AG04450 (cell line): ENCODE results near the gene PERM1. TPM values are rescaled to one million over a fixed set of nuclear protein-coding genes. Genes with fewer than 3 reads are reported as not detected.
A peak's percentile ranks its signal among the peaks of the same experiment; 100 is the strongest.
"Not testable (repeated sequence)": the region's sequence is repeated elsewhere in the genome, so short reads cannot be mapped to it uniquely, and the experiment has no call there.

Experiments used
- CTCF ChIA-PET: fragments of 300-600, 350-600 bp; formaldehyde crosslinking; extraction: SDS; loops from one replicate; lab custom pipeline; 2022; ENCODE audit warnings: antibody characterized with exemption, inconsistent platforms; lab: Charles Lee
- POLR2A ChIA-PET: fragments of 350-600 bp; formaldehyde crosslinking; extraction: SDS; loops from one replicate; lab custom pipeline; 2021; ENCODE audit warnings: antibody characterized with exemption, inconsistent platforms; lab: Yijun Ruan, JAX
- DNase-seq: peaks from one replicate; pipeline ENCODE4 v3.0.0-alpha.2; 2011; ENCODE audit warnings: low read depth, low spot score
- H3K27ac ChIP-seq: one replicate; pipeline ENCODE4 v1.5.1; 2012; ENCODE audit warnings: low read depth, low read length, control low read depth
- H3K27me3 ChIP-seq: one replicate; pipeline ENCODE4 v1.6.0; 2012; ENCODE audit warnings: low read length; ENCODE audit not compliant: control insufficient read depth, insufficient read depth
- H3K4me3 ChIP-seq: 2 replicates; pipeline ENCODE4 v1.5.1; 2011; ENCODE audit warnings: mild to moderate bottlenecking, low read depth, low read length, control low read depth
- H3K9me3 ChIP-seq: 2 replicates; pipeline ENCODE4 v1.5.1; 2012; ENCODE audit warnings: low read length; ENCODE audit not compliant: control insufficient read depth, insufficient read depth
- polyA plus RNA-seq: library from polyadenylated mRNA; depleted of rRNA; stranded (reverse); fragments of >200 nt; gene quantifications from 2 replicates; pipeline ENCODE4 v1.2.3, GENCODE V29; 2011
- TF ChIP-seq, protein P1 (sequence below): IDR thresholded peaks from 2 replicates; pipeline ENCODE4 v1.5.1; 2011; ENCODE audit warnings: low read depth, low read length, control low read depth, inconsistent platforms

PERM1 gene
- polyA plus RNA-seq, 1 experiment: not detected

- no peak overlapping the region for H3K27ac ChIP-seq
- peaks cover 9% of the 10 kb centered on the region; the same call in 1 of the 2 replicates for H3K9me3 ChIP-seq
- no peak for DNase-seq
- ChIA-PET POLR2A (no interaction called here), CTCF (interaction anchor here (1.0 kb wide), 1 partner anchor 23 kb away, joined by 3 read pairs; no protein-coding TSS in a partner anchor)
- TF ChIP-seq, protein P1, sequence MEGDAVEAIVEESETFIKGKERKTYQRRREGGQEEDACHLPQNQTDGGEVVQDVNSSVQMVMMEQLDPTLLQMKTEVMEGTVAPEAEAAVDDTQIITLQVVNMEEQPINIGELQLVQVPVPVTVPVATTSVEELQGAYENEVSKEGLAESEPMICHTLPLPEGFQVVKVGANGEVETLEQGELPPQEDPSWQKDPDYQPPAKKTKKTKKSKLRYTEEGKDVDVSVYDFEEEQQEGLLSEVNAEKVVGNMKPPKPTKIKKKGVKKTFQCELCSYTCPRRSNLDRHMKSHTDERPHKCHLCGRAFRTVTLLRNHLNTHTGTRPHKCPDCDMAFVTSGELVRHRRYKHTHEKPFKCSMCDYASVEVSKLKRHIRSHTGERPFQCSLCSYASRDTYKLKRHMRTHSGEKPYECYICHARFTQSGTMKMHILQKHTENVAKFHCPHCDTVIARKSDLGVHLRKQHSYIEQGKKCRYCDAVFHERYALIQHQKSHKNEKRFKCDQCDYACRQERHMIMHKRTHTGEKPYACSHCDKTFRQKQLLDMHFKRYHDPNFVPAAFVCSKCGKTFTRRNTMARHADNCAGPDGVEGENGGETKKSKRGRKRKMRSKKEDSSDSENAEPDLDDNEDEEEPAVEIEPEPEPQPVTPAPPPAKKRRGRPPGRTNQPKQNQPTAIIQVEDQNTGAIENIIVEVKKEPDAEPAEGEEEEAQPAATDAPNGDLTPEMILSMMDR: no peak
- peaks cover 32% of the 10 kb centered on the region for H3K27me3 ChIP-seq
- H3K4me3 ChIP-seq: no peak overlapping the region
Measured at GRCh38 chr1:978835-979743, 2.8 kb downstream of the PERM1 start.

DNA sequence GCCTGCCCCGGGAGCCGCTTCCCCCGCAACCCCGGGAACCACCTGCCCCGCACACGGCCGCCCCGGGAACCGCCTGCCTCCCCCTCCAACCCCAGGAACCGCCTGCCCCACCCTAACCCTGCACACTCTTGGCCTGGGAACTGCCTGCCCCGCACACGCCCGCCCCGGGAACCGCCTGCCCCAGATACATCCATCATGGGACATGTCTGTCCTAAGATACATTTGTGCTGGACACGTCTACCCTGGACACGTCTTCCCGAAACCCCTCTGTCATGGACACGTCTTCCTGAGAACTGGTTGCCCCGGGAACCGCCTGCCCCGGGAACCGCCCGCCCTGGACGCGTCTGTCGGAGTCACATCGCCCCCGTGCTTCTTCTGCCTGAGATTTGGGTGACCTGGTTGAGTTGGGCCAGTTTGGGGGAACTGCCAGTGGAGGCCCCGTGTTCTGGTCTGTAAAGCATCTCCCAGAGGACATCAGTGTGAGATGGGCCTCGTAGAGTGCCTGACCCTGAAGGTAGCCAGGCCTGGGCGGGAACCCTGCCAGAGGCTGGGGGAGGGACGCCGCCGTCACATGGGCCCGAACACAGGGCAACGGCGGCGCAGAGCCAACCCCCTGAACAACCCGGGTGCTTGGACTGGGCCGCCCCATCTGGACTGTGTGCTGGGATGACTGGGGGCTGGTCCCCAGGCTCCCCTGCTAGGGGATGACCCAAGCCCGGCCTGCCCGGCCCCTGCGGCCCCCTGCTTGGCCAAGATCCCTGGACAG is 3.6 kb downstream of the PERM1 start:
- H3K9me3 ChIP-seq: peaks cover 9% of the 10 kb centered on the region; the same call in 1 of the 2 replicates
- H3K4me3 ChIP-seq: no peak overlapping the region
- no peak for DNase-seq
- H3K27me3 ChIP-seq: peaks cover 27% of the 10 kb centered on the region
- POLR2A ChIA-PET: no interaction called here
- TF ChIP-seq, protein P1: no peak
- H3K27ac ChIP-seq: no peak overlapping the region
- CTCF ChIA-PET: no interaction called here

- POLR2A ChIA-PET: interaction anchor here (2.1 kb wide), 1 partner anchor 10 kb away, joined by 6 read pairs; the partner anchor contains the start of gene PLEKHN1
Measured at GRCh38 chr1:976791-977190, 5.1 kb downstream of the PERM1 start.

DNA sequence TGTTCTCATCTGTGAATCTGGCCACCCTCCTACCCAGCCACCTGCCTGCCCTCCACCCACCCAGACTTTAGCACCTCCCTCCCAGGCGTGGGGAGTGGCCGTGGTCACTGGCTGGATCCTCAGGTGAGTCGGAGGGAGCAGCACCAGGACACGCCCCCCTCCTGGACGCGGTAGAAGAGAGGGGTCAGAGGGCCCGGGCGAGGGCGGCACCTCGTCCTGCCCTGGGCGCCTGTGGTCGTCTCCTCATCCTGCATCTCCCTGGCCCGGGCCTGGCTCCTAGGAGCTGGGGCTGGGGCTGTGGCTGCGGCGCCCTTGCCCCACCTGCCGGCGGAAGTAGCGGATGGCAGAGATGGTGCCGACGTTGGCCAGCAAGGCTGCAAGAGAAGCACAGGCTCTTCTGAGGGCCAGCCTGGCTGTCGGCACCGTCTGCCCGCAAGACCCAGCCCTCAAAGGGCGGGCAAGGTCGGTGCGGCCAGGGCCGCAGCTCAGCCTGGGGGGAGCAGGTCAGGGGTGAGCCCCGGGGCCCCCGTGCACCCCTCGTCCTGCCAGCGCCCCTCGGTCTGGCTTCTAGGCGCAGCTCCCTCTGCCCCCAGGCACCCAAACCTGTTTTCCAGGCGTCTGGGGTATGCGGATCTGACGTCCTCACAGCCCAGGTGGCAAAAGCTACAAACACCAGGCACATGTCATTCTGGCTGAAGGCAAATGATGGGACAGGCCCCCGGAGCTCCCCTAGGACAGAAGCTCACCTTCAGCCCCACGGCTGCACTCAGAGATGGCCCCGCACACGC is 5.8 kb downstream of the PERM1 start:
- Histone ChIP-seq H3K27ac (no peak overlapping the region), H3K27me3 (peaks cover 18% of the 10 kb centered on the region), H3K9me3 (peaks cover 9% of the 10 kb centered on the region; the same call in 1 of the 2 replicates), H3K4me3 (no peak overlapping the region)
- POLR2A ChIA-PET: interaction anchor here (0.6 to 2.1 kb wide), 2 partner anchors 9 to 34 kb away, joined by 3 to 6 read pairs; partner anchors contain the start of gene PLEKHN1
- TF ChIP-seq, protein P1: peak; percentile 69
- CTCF ChIA-PET: interaction anchor here (0.6 to 2.2 kb wide), 6 partner anchors 9 to 1383 kb away, joined by 3 to 14 read pairs (median 4); partner anchors contain the start of gene NOC2L
- DNase-seq: no peak

More at GRCh38 chr1:976791-977190, 5.1 kb downstream of the PERM1 start:
- H3K27me3 ChIP-seq: peaks cover 16% of the 10 kb centered on the region
- not testable (repeated sequence) for H3K27ac ChIP-seq, H3K4me3 ChIP-seq, H3K9me3 ChIP-seq, DNase-seq
- CTCF ChIA-PET: interaction anchor here (0.6 to 2.2 kb wide), 6 partner anchors 8 to 1383 kb away, joined by 3 to 14 read pairs (median 4); partner anchors contain the start of gene NOC2L
